ENCODE data around the gene CRYBB1.

Gene CRYBB1

DNA sequence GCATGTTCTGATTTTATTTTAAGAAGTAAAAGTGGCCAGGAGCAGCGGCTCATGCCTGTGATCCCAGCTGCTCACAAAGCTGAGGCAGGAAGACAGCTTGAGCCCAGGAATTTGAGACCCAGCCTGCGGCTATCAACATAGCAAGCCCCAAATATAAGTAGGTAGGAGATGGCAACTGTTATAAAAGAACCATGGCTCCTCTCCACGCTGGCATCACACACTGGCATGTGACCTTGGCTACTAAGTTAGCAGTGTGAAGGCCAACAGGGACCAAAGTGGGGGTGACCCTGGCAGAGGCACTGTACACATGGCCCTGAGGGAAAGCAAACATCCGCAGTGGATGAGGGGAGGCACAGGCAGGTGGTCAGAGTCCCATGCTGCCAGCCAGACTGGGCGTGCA lies 60.9 kb downstream of the CRYBB1 start:
- no peak overlapping the region for H3K23ac ChIP-seq (ENCODE audit: low read length)
- H3K9ac ChIP-seq (ENCODE audit: low read length) = no peak overlapping the region
- H3K9me3 ChIP-seq (ENCODE audit: insufficient read depth, low read depth, low read length) = peaks cover 5% of the 10 kb centered on the region
- no peaks in the 10 kb centered on the region for H3K36me3 ChIP-seq (ENCODE audit: control insufficient read depth in 1 of 2, insufficient read depth in 2 of 2, low read length in 2 of 2)
- no peak overlapping the region for H4K12ac ChIP-seq (ENCODE audit: low read depth, low read length)
- no peak overlapping the region for H2BK120ac ChIP-seq (ENCODE audit: insufficient read depth, low read length, poor library complexity)
- no peak overlapping the region for H3K4ac ChIP-seq (ENCODE audit: low read depth, low read length)
- H3K27ac ChIP-seq (ENCODE audit: low read depth, low read length) = no peak overlapping the region
- no peak overlapping the region for H4K91ac ChIP-seq (ENCODE audit: low read depth, low read length)
- H4K8ac ChIP-seq (ENCODE audit: low read depth, low read length) = no peak overlapping the region
- H3K79me2 ChIP-seq (ENCODE audit: control insufficient read depth, insufficient read depth, low read length, poor library complexity) = no peaks in the 10 kb centered on the region
- H2BK12ac ChIP-seq (ENCODE audit: low read length) = no peak overlapping the region
- DNase-seq = no peak
- H2BK5ac ChIP-seq (ENCODE audit: low read depth, low read length, poor library complexity) = no peak overlapping the region
- H3K4me3 ChIP-seq (ENCODE audit: low read depth, low read length) = no peak overlapping the region
- H3K14ac ChIP-seq (ENCODE audit: low read length) = no peak overlapping the region
- WGBS (ENCODE audit: extremely low coverage, insufficient coverage, insufficient read length) = no CpG with 5 or more reads among the region's 5 CpGs
- no peak overlapping the region for H3K4me2 ChIP-seq (ENCODE audit: low read length)
- no peak overlapping the region for H2AFZ ChIP-seq (ENCODE audit: insufficient read depth, low read length, poor library complexity)
- no peaks in the 10 kb centered on the region for H3K27me3 ChIP-seq (ENCODE audit: insufficient read depth, low read length)
- no peaks in the 10 kb centered on the region for H3K79me1 ChIP-seq (ENCODE audit: low read length)
- H3K18ac ChIP-seq (ENCODE audit: low read length) = no peak overlapping the region
- no peak overlapping the region for H2AK5ac ChIP-seq (ENCODE audit: low read length)
- H3K4me1 ChIP-seq (ENCODE audit: control insufficient read depth in 1 of 2, insufficient read depth in 2 of 2, low read length in 2 of 2) = no peaks in the 10 kb centered on the region

DNA sequence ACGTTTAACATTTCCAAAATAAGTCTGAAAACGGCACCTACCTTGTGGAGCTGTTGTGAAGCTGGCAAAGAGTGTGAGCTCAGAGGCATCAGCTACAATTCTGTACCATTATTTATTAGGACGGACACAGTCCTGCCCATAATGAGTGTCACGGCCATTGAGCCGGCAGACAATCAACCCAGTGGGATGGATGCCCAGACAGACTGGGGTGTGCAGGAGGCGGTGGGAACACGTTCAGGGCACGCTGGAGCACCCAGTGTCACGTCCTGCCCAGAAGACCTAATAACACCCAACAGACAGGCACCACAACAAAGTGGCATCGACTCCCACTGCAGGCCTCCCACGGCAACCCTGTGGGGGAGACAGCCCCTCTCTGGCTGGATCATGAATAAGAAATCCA lies 62.3 kb downstream of the CRYBB1 start:
- H2BK120ac ChIP-seq (ENCODE audit: insufficient read depth, low read length, poor library complexity) = no peak overlapping the region
- H3K9me3 ChIP-seq (ENCODE audit: insufficient read depth, low read depth, low read length) = peaks cover 5% of the 10 kb centered on the region
- H3K4ac ChIP-seq (ENCODE audit: low read depth, low read length) = no peak overlapping the region
- H2AK5ac ChIP-seq (ENCODE audit: low read length) = no peak overlapping the region
- no peaks in the 10 kb centered on the region for H3K79me2 ChIP-seq (ENCODE audit: control insufficient read depth, insufficient read depth, low read length, poor library complexity)
- no peak overlapping the region for H4K91ac ChIP-seq (ENCODE audit: low read depth, low read length)
- H3K9ac ChIP-seq (ENCODE audit: low read length) = no peak overlapping the region
- no peak overlapping the region for H3K4me3 ChIP-seq (ENCODE audit: low read depth, low read length)
- H2BK5ac ChIP-seq (ENCODE audit: low read depth, low read length, poor library complexity) = no peak overlapping the region
- no peak overlapping the region for H4K12ac ChIP-seq (ENCODE audit: low read depth, low read length)
- DNase-seq = no peak
- no peak overlapping the region for H2BK12ac ChIP-seq (ENCODE audit: low read length)
- no peak overlapping the region for H3K14ac ChIP-seq (ENCODE audit: low read length)
- no CpG with 5 or more reads among the region's 11 CpGs for WGBS (ENCODE audit: extremely low coverage, insufficient coverage, insufficient read length)
- H3K79me1 ChIP-seq (ENCODE audit: low read length) = no peaks in the 10 kb centered on the region
- no peak overlapping the region for H4K8ac ChIP-seq (ENCODE audit: low read depth, low read length)
- H2AFZ ChIP-seq (ENCODE audit: insufficient read depth, low read length, poor library complexity) = no peak overlapping the region
- no peaks in the 10 kb centered on the region for H3K27me3 ChIP-seq (ENCODE audit: insufficient read depth, low read length)
- H3K36me3 ChIP-seq (ENCODE audit: control insufficient read depth in 1 of 2, insufficient read depth in 2 of 2, low read length in 2 of 2) = no peaks in the 10 kb centered on the region
- H3K4me2 ChIP-seq (ENCODE audit: low read length) = no peak overlapping the region
- peaks cover 4% of the 10 kb centered on the region in 2 experiments for H3K4me1 ChIP-seq (ENCODE audit: control insufficient read depth in 1 of 2, insufficient read depth in 2 of 2, low read length in 2 of 2)
- no peak overlapping the region for H3K23ac ChIP-seq (ENCODE audit: low read length)
- no peak overlapping the region for H3K27ac ChIP-seq (ENCODE audit: low read depth, low read length)
- no peak overlapping the region for H3K18ac ChIP-seq (ENCODE audit: low read length)

GRCh38 chr22:26554956-26555355 lies 62.9 kb downstream of the CRYBB1 start:
- Histone ChIP-seq H4K91ac (ENCODE audit: low read depth, low read length) (no peak overlapping the region), H3K79me2 (ENCODE audit: control insufficient read depth, insufficient read depth, low read length, poor library complexity) (no peaks in the 10 kb centered on the region), H3K14ac (ENCODE audit: low read length) (no peak overlapping the region), H3K18ac (ENCODE audit: low read length) (no peak overlapping the region), H2BK5ac (ENCODE audit: low read depth, low read length, poor library complexity) (no peak overlapping the region), H3K27me3 (ENCODE audit: insufficient read depth, low read length) (no peaks in the 10 kb centered on the region), H4K12ac (ENCODE audit: low read depth, low read length) (no peak overlapping the region), H3K23ac (ENCODE audit: low read length) (no peak overlapping the region), H3K9me3 (ENCODE audit: insufficient read depth, low read depth, low read length) (peaks cover 5% of the 10 kb centered on the region), H3K79me1 (ENCODE audit: low read length) (no peaks in the 10 kb centered on the region), H3K36me3 (ENCODE audit: control insufficient read depth in 1 of 2, insufficient read depth in 2 of 2, low read length in 2 of 2) (no peaks in the 10 kb centered on the region), H3K4me2 (ENCODE audit: low read length) (no peak overlapping the region), H3K9ac (ENCODE audit: low read length) (no peak overlapping the region), H2BK120ac (ENCODE audit: insufficient read depth, low read length, poor library complexity) (no peak overlapping the region), H3K4ac (ENCODE audit: low read depth, low read length) (no peak overlapping the region), H3K4me1 (ENCODE audit: control insufficient read depth in 1 of 2, insufficient read depth in 2 of 2, low read length in 2 of 2) (peaks cover 6% of the 10 kb centered on the region in 2 experiments), H4K8ac (ENCODE audit: low read depth, low read length) (no peak overlapping the region), H2AK5ac (ENCODE audit: low read length) (no peak overlapping the region), H2BK12ac (ENCODE audit: low read length) (no peak overlapping the region), H3K4me3 (ENCODE audit: low read depth, low read length) (no peak overlapping the region), H2AFZ (ENCODE audit: insufficient read depth, low read length, poor library complexity) (no peak overlapping the region), H3K27ac (ENCODE audit: low read depth, low read length) (no peak overlapping the region)
- DNase-seq = no peak
- whole genome bisulfite sequencing (ENCODE audit: extremely low coverage, insufficient coverage, insufficient read length) = no CpG with 5 or more reads among the region's 6 CpGs

DNA sequence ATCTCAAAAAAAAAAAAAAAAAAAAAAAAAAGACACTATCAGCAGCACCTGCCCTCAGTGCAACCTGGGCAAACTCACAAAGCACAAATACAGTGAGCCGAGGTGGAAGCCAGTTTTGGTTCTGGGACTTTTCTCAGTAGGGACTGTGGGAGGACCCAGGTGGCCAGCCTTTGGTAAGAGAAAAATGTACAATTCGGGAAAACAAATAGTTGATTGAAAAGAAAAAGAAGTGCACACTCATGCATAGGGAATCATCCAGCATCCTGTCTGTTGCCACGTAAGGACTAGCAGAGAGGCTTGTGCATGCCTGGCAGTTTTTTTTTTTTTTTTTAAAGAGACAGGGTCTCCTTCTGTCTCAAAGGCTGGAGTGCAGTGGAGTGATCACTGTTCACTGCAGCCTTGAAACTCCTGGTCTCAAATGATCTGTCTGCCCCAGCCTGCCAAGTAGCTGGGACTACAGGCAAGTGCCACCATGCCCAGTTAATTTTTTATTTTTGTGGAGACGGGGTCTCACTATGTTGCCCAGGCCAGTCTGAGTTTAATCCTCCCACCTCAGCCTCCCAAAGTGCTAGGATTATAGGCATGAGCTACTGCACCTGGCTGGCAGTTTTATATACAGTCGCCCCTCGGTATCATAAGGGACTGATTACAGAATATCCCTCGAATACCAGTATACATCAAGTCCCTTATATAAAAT lies 64.6 kb downstream of the CRYBB1 start:
- Histone ChIP-seq H3K79me2 (ENCODE audit: control insufficient read depth, insufficient read depth, low read length, poor library complexity) (no peaks in the 10 kb centered on the region), H2BK12ac (ENCODE audit: low read length) (no peak overlapping the region), H3K36me3 (ENCODE audit: control insufficient read depth in 1 of 2, insufficient read depth in 2 of 2, low read length in 2 of 2) (no peaks in the 10 kb centered on the region), H4K91ac (ENCODE audit: low read depth, low read length) (no peak overlapping the region), H3K9ac (ENCODE audit: low read length) (no peak overlapping the region), H3K14ac (ENCODE audit: low read length) (no peak overlapping the region), H3K27me3 (ENCODE audit: insufficient read depth, low read length) (no peaks in the 10 kb centered on the region), H3K9me3 (ENCODE audit: insufficient read depth, low read depth, low read length) (peaks cover 2% of the 10 kb centered on the region), H2BK5ac (ENCODE audit: low read depth, low read length, poor library complexity) (no peak overlapping the region), H4K12ac (ENCODE audit: low read depth, low read length) (no peak overlapping the region), H3K4me1 (ENCODE audit: control insufficient read depth in 1 of 2, insufficient read depth in 2 of 2, low read length in 2 of 2) (peaks cover 6 to 8% of the 10 kb centered on the region in 2 experiments), H3K4me2 (ENCODE audit: low read length) (peak overlapping the region; percentile 41), H2BK120ac (ENCODE audit: insufficient read depth, low read length, poor library complexity) (no peak overlapping the region), H3K79me1 (ENCODE audit: low read length) (no peaks in the 10 kb centered on the region), H3K18ac (ENCODE audit: low read length) (no peak overlapping the region), H3K4ac (ENCODE audit: low read depth, low read length) (no peak overlapping the region), H2AFZ (ENCODE audit: insufficient read depth, low read length, poor library complexity) (no peak overlapping the region), H3K4me3 (ENCODE audit: low read depth, low read length) (no peak overlapping the region), H4K8ac (ENCODE audit: low read depth, low read length) (no peak overlapping the region), H3K23ac (ENCODE audit: low read length) (no peak overlapping the region), H3K27ac (ENCODE audit: low read depth, low read length) (no peak overlapping the region), H2AK5ac (ENCODE audit: low read length) (no peak overlapping the region)
- no CpG with 5 or more reads among the region's 7 CpGs for WGBS (ENCODE audit: extremely low coverage, insufficient coverage, insufficient read length)
- DNase-seq = peak in 1 of 2 donors; percentile 30
